PC-9 (cell line): ENCODE data around the gene TCF12. TPM values are rescaled to one million over a fixed set of nuclear protein-coding genes. Genes with fewer than 3 reads are reported as not detected.

Experiments used
- BruUV-seq: library from RNA; stranded (reverse); fragments of 400-500 nt; replicated peaks from 2 replicates; lab custom pipeline; 2021; lab: Mats Ljungman, UMichigan
- CTCF ChIA-PET: fragments of 300-600 bp; sonication (Branson Sonifier 250); formaldehyde crosslinking; loops from one replicate; lab custom pipeline; 2022; ENCODE audit warnings: antibody characterized with exemption; lab: Charles Lee
- POLR2A ChIA-PET: fragments of 300-600 bp; sonication (Branson Sonifier 250); formaldehyde crosslinking; loops from one replicate; lab custom pipeline; 2022; ENCODE audit warnings: antibody characterized with exemption; ENCODE audit not compliant: unreplicated experiment; lab: Charles Lee
- DNase-seq, 2 experiments: peaks; one replicate each; pipeline versions ENCODE4 v3.0.0 to v3.0.0-alpha.2; 2015 to 2022; ENCODE audit warnings: mixed read lengths in 1 of 2
- H2AFZ ChIP-seq: fragments of 200-600 bp; sonication (generic); 2 replicates; pipeline ENCODE4 v1.8.1; 2017; ENCODE audit warnings: antibody characterized with exemption
- H3F3A ChIP-seq: fragments of 200-600 bp; sonication (generic); 2 replicates; pipeline ENCODE4 v1.8.1; 2017; ENCODE audit warnings: antibody characterized with exemption, mild to moderate bottlenecking, low read depth; ENCODE audit not compliant: insufficient read depth
- H3K27ac ChIP-seq: fragments of 200-600 bp; sonication (generic); 2 replicates; pipeline ENCODE4 v1.6.1; 2016; ENCODE audit warnings: mixed run types
- H3K27me3 ChIP-seq: fragments of 200-600 bp; sonication (generic); 2 replicates; pipeline ENCODE4 v1.6.1; 2016; ENCODE audit warnings: low read depth, mixed run types; ENCODE audit not compliant: insufficient read depth
- H3K36me3 ChIP-seq: fragments of 200-600 bp; sonication (generic); 2 replicates; pipeline ENCODE4 v1.6.1; 2016; ENCODE audit warnings: low read depth, mixed run types
- H3K4me1 ChIP-seq: fragments of 200-600 bp; sonication (generic); replicated peaks from 2 replicates; pipeline ENCODE4 v1.6.1; 2016; ENCODE audit warnings: mixed run types; ENCODE audit not compliant: insufficient read depth
- H3K4me2 ChIP-seq: fragments of 200-600 bp; sonication (generic); 2 replicates; pipeline ENCODE4 v1.6.1; 2017; ENCODE audit warnings: mixed run types
- H3K4me3 ChIP-seq: fragments of 200-600 bp; sonication (generic); 2 replicates; pipeline ENCODE4 v1.6.1; 2016; ENCODE audit warnings: mixed run types
- H3K79me2 ChIP-seq: fragments of 200-600 bp; sonication (generic); 2 replicates; pipeline ENCODE4 v1.6.1; 2017; ENCODE audit warnings: low read depth, mixed run types
- H3K9me2 ChIP-seq: fragments of 200-600 bp; sonication (generic); 2 replicates; pipeline ENCODE4 v1.8.1; 2017; ENCODE audit warnings: mild to moderate bottlenecking; ENCODE audit not compliant: insufficient read depth
- H3K9me3 ChIP-seq: fragments of 200-600 bp; sonication (generic); 2 replicates; pipeline ENCODE4 v1.8.1; 2016; ENCODE audit warnings: low read depth; ENCODE audit not compliant: insufficient read depth
- H4K20me1 ChIP-seq: fragments of 200-600 bp; sonication (generic); 2 replicates; pipeline ENCODE4 v1.8.1; 2017; ENCODE audit not compliant: insufficient read depth
- CTCF ChIP-seq: fragments of 200-600 bp; sonication (generic); conservative IDR thresholded peaks from 2 replicates; pipeline ENCODE4 v1.6.1; 2017; ENCODE audit warnings: mixed run types, antibody characterized with exemption, mild to moderate bottlenecking, moderate library complexity
- EZH2 ChIP-seq: fragments of 200-600 bp; sonication (generic); IDR thresholded peaks from 2 replicates; pipeline ENCODE4 v1.8.0; 2017; ENCODE audit warnings: antibody characterized with exemption, low read depth
- intact Hi-C: fragments of 100-400 bp; cut with micrococcal nuclease; formaldehyde crosslinking; loops from one replicate; pipeline ENCODE4 v1.10.0; 2022; ENCODE audit not compliant: unreplicated experiment
- total RNA-seq: library from RNA; stranded (reverse); gene quantifications from 2 replicates; pipeline ENCODE4 v1.2.3, GENCODE V29; 2021

TCF12 gene
- total RNA-seq, 1 experiment from 2014 or later, result 60.1 TPM

- H3K36me3 ChIP-seq, result no peaks in the 10 kb centered on the region
- TF ChIP-seq CTCF (no peak), EZH2 (no peak)
- no peaks in the 10 kb centered on the region for H3K27me3 ChIP-seq
- no peak for DNase-seq
- no peaks in the 10 kb centered on the region for H3F3A ChIP-seq
- no peak overlapping the region for H3K27ac ChIP-seq
- no peak overlapping the region for H3K4me2 ChIP-seq
- H3K79me2 ChIP-seq, result no peaks in the 10 kb centered on the region
- H4K20me1 ChIP-seq, result no peaks in the 10 kb centered on the region
- H3K9me3 ChIP-seq, result no peaks in the 10 kb centered on the region
- no TSS peak for BruUV-seq
- POLR2A ChIA-PET, result interaction anchor here (1.4 kb wide), 1 partner anchor 805 kb away, joined by 22 read pairs; no protein-coding TSS in a partner anchor
- CTCF ChIA-PET, result interaction anchor here (0.6 kb wide), 1 partner anchor 366 kb away, joined by 3 read pairs; no protein-coding TSS in a partner anchor
- H3K4me1 ChIP-seq, result no peaks in the 10 kb centered on the region
- no peak overlapping the region for H3K4me3 ChIP-seq
- no peak overlapping the region for H2AFZ ChIP-seq
- intact Hi-C loops, result no loop called here
- no peaks in the 10 kb centered on the region for H3K9me2 ChIP-seq
Observed at GRCh38 chr15:57253082-57253481, 334.6 kb downstream of the TCF12 start.

GRCh38 chr15:57253500-57253899, 335.1 kb downstream of the TCF12 start:
- no peaks in the 10 kb centered on the region for H3K79me2 ChIP-seq
- H3K9me2 ChIP-seq, result no peaks in the 10 kb centered on the region
- H3K27ac ChIP-seq, result no peak overlapping the region
- no peak overlapping the region for H3K4me3 ChIP-seq
- H3K36me3 ChIP-seq, result no peaks in the 10 kb centered on the region
- CTCF ChIA-PET, result no interaction called here
- POLR2A ChIA-PET, result interaction anchor here (1.4 kb wide), 1 partner anchor 806 kb away, joined by 22 read pairs; no protein-coding TSS in a partner anchor
- no peaks in the 10 kb centered on the region for H3K27me3 ChIP-seq
- H3K4me2 ChIP-seq, result no peak overlapping the region
- no peak overlapping the region for H2AFZ ChIP-seq
- no peaks in the 10 kb centered on the region for H3K4me1 ChIP-seq
- no peaks in the 10 kb centered on the region for H4K20me1 ChIP-seq
- no TSS peak for BruUV-seq
- H3K9me3 ChIP-seq, result no peaks in the 10 kb centered on the region
- TF ChIP-seq CTCF (no peak), EZH2 (no peak)
- DNase-seq, result no peak
- intact Hi-C loops, result no loop called here
- H3F3A ChIP-seq, result no peaks in the 10 kb centered on the region

GRCh38 chr15:57255751-57256341, 337.4 kb downstream of the TCF12 start:
- Histone ChIP-seq H3K9me2 (no peaks in the 10 kb centered on the region), H4K20me1 (no peaks in the 10 kb centered on the region), H3K4me3 (no peak overlapping the region), H3K27me3 (no peaks in the 10 kb centered on the region), H3K79me2 (no peaks in the 10 kb centered on the region), H3K27ac (no peak overlapping the region), H3K36me3 (no peaks in the 10 kb centered on the region), H3K9me3 (no peaks in the 10 kb centered on the region), H3F3A (no peaks in the 10 kb centered on the region), H3K4me2 (no peak overlapping the region), H2AFZ (no peak overlapping the region), H3K4me1 (no peaks in the 10 kb centered on the region)
- intact Hi-C loops, result no loop called here
- no peak for DNase-seq
- POLR2A ChIA-PET, result no interaction called here
- BruUV-seq, result no TSS peak
- CTCF ChIA-PET, result no interaction called here
- TF ChIP-seq EZH2, result no peak
- TF ChIP-seq CTCF, result no peak
